Hippocampal formation (tissue), 2 donors: ENCODE measurements around the gene CNN2.

ENCODE experiments used
- DNase-seq, 2 donors: peaks; one replicate each; lab custom pipeline; 2025; lab: John Stamatoyannopoulos, UW

Gene CNN2

DNA sequence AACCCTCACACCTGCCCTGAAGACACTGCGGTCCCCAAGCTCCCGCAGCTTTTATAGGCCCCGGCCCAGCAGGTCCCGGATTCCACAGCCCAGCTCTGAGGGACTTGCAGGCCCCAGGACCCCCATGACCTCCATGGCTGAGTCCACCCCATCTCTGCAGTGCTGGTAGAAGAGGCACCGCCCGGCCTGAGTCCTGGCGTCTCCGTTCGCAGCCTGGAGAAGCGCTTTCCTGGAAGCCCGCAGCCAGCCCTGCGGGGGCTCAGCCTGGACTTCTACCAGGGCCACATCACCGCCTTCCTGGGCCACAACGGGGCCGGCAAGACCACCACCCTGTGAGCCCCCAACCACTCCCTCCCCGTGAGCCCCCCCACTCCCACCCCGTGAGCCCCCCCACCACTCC, 22.7 kb downstream of the CNN2 start:
- no peak for DNase-seq

DNA sequence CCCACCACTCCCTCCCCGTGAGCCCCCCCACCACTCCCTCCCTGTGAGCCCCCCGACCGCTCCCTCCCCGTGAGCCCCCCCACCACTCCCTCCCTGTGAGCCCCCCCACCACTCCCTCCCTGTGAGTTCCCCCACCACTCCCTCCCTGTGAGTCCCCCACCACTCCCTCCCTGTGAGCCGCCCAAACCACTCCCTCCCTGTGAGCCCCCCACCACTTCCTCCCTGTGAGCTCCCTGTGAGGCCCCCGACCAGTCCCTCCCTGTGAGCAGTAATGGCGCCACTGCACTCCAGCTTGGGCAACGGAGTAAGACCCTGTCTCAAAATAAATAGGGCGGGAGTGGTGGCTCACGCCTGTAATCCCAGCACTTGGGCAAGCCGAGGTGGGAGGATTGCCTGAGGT, 23.4 kb downstream of the CNN2 start:
- DNase-seq: no peak

DNA sequence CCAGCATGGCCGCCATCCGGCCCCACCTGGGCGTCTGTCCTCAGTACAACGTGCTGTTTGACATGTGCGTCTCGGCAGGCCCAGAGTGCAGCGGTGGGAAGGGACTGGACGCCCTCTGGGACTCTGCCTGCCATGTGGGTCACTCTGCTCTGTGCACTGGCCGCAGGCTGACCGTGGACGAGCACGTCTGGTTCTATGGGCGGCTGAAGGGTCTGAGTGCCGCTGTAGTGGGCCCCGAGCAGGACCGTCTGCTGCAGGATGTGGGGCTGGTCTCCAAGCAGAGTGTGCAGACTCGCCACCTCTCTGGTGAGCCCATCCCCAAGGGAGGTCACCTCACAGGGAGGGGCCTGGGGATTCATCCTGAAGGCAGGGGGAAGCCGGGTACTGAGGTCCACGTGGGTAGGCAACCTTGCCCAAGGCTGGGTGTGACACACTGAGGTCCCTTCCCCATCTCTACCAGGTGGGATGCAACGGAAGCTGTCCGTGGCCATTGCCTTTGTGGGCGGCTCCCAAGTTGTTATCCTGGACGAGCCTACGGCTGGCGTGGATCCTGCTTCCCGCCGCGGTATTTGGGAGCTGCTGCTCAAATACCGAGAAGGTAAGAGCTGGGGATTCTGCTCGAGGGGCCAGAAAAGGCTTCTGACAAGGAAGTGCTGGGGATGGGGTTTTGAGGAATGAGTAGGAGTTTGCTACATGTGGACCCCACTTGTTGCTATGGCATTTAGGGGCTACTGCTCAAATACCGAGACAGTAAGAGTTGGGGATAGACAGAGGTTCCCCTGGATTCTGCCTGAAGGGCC, 24.8 kb downstream of the CNN2 start:
- no peak for DNase-seq

DNA sequence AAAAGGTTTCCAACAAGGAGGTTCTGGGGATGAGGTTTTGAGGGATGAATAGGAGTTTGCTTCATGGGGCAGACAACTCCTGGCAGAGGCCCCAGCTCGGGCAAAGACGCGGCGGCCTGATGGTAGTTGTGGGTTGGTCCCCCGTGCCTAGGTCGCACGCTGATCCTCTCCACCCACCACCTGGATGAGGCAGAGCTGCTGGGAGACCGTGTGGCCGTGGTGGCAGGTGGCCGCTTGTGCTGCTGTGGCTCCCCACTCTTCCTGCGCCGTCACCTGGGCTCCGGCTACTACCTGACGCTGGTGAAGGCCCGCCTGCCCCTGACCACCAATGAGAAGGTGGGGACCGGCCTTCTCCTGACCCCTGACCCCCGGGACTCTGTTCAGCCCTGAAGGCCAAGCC, 25.4 kb downstream of the CNN2 start:
- no peak for DNase-seq

DNA sequence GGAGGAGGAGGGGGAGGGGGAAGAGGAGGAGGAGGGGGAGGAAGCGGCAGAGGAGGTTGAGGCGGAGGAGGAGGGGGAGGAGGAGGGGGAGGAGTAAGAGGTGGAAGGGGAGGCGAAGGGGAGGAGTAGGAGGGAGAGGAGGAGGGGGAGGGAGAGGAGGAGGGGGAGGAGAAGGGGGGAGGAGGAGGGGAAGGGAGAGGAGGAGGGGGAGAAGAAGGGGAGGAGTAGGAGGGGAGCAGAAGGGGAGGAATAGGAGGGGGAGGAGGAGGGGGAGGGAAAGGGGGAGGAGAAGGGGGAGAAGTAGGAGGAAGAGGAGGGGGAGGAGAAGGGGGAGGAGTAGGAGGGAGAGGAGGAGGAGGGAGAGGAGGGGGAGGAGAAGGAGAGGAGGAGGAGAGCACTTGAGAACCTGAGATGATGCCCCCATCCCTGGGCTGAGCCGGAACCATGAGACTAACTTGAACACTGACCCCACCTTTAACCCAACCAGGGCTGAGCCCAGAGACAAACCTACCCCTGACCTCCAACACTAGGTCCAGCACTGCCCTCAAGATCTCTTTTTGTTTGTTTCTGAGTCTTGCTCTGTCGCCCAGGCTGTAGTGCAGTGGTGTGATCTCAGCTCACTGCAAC, 26.1 kb downstream of the CNN2 start:
- no peak for DNase-seq

DNA sequence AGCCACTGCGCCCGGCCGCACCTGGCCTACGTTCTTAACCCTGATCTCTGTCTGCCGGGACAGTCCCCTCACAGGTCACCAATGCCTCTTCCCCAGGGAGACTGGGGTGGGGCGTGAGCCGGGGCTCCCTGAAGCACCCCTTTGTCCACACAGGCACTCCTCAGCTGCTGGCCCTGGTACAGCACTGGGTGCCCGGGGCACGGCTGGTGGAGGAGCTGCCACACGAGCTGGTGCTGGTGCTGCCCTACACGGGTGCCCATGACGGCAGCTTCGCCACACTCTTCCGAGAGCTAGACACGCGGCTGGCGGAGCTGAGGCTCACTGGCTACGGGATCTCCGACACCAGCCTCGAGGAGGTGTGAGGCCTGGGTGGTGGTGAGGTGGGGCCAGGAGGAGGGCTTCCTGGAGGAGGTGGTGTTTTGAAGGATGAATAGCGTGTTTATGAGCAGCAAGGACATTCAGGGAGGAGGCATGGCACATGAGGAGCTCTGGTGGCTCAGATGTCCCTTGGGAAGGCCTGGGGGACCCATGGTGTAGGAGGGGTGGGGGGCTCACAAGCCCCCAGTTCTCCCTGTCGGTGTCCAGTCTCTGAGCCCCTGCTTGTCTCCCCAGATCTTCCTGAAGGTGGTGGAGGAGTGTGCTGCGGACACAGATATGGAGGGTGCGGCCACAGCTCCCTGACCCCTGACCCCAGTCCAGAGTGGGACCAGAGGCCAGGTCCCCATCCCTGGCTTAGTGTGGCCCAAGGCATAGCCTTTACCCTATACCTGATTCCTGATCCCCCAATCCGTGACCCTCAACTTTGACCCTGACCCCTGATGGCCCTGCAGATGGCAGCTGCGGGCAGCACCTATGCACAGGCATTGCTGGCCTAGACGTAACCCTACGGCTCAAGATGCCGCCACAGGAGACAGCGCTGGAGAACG, 27.0 kb downstream of the CNN2 start:
- no peak for DNase-seq

DNA sequence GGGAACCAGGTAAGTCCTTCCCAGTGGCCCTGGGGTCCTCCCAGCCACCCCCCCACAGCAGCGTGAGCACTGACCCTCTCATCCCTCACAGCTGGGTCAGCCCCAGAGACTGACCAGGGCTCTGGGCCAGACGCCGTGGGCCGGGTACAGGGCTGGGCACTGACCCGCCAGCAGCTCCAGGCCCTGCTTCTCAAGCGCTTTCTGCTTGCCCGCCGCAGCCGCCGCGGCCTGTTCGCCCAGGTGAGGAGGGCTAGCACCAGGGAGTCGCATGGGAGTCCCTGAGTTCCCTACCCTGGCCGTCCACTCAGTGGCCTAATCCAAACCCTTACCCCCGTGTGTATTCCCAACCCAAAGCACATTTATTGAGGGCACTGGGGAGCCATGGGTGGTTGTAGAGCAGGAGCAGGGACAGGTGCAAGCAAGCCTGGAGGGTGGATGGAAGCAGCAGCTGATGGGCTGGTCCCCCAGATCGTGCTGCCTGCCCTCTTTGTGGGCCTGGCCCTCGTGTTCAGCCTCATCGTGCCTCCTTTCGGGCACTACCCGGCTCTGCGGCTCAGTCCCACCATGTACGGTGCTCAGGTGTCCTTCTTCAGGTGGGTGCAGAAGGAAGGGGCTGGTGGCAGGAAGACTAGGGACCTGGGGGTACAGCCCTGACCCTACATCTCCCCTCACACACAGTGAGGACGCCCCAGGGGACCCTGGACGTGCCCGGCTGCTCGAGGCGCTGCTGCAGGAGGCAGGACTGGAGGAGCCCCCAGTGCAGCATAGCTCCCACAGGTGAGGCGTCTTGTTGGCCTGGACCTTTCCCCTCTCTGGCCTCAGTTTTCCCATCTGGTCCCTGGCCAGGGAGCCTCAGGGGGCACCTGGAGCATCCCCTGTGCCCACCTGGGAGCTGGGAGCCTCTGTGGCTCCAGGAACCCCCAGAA, 28.0 kb downstream of the CNN2 start:
- DNase-seq: no peak

DNA sequence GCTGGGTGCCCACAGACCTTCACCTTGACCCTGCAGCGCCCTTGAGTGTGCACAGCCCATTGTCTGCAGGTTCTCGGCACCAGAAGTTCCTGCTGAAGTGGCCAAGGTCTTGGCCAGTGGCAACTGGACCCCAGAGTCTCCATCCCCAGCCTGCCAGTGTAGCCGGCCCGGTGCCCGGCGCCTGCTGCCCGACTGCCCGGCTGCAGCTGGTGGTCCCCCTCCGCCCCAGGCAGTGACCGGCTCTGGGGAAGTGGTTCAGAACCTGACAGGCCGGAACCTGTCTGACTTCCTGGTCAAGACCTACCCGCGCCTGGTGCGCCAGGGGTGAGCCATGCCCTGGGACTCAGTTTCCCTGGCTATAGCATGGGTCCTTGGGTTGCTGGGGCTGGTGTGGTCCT, 28.6 kb downstream of the CNN2 start:
- no peak for DNase-seq

DNA sequence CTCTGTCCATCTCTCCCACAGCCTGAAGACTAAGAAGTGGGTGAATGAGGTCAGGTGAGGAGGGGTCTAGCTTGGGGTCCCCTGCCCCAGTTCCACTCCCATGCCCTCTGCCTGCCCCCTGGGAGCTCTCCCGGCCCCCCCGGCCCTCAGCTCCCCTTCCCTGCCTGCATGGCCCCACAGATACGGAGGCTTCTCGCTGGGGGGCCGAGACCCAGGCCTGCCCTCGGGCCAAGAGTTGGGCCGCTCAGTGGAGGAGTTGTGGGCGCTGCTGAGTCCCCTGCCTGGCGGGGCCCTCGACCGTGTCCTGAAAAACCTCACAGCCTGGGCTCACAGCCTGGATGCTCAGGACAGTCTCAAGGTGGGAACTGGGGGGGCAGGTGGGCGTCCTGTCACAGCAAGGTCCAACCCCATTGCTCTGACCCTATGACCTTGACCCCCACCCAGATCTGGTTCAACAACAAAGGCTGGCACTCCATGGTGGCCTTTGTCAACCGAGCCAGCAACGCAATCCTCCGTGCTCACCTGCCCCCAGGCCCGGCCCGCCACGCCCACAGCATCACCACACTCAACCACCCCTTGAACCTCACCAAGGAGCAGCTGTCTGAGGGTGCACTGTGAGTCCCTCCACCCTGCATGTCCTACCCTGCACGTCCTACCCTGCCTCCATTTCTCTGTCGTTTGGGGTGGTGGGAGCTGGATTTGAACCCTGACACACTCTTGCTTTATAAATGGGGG, 29.6 kb downstream of the CNN2 start:
- DNase-seq: no peak

DNA sequence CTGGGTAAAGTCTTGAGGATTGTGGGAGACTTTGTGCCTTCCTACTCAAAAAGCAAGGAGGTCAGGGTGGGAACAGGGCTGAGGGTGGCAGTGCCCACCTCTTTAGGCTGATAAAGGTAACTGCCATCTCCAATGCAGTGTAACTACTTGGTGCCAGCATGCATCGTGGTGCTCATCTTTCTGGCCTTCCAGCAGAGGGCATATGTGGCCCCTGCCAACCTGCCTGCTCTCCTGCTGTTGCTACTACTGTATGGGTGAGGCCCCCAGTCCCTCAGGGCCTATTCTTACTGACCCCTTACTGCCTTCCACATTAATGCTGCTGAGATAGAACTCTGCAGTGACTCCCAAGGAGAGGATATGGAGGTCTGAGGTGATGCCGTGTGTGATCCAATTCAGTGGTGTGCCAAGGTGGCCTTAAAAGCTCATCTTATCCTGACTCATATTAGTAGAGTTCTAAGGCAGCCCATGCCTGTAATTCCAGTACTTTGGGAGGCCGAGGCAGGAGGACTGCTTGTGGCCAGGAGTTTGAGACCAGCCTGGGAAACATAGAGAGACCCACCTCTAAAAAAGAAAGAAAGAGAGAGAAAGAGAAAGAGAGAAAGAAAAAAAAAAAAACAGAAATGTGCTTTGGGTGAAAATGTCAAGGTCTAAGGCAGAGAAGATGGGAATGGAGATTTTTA, 30.9 kb downstream of the CNN2 start:
- DNase-seq: no peak

DNA sequence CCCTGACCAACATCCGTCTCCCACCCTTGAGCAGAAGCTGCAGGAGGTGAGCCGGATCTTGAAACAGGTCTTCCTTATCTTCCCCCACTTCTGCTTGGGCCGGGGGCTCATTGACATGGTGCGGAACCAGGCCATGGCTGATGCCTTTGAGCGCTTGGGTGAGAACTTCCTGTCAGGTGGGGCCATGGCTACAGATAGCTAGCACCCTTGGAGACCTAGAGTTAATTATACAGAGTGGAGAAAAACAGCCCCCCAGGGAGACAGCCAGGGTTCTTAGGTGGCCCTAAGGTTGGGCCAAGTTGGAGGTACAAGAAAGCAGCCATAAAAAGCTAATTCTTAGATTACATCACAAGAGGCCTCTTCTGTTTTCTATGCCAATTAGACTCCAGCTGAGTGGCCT, 31.7 kb downstream of the CNN2 start:
- DNase-seq: no peak

DNA sequence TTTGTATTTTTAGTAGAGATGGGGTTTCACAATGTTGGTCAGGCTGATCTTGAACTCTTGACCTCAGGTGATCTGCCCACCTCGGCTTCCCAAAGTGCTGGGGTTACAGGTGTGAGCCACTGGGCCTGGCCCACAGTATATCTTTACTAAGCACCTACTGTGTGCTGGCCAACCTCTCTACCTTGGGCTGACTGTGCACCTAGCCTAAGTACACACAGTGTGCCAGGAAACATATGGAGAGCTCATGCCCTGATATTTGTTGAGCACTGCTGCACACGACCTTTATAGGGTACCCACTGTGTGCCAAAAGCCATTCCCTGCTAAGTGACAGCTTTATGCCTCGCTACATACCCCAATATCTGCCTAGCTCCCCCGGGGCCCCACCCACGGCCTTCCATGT, 34.3 kb downstream of the CNN2 start:
- DNase-seq: no peak

DNA sequence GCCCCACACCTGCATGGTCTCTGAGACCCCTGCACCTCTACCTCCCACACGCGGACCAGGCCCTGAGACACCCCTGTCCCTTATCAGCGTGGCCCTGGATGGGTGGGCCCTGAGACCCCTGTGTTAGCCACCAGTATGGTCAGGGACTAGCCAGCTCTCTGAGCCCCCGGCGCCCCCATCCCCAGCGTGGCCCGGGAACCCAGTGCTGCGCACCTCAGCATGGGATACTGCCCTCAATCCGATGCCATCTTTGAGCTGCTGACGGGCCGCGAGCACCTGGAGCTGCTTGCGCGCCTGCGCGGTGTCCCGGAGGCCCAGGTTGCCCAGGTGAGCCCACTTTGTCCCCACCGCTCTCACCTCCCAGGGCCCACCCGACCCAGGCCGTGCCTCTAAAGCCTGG, 35.6 kb downstream of the CNN2 start:
- no peak for DNase-seq

DNA sequence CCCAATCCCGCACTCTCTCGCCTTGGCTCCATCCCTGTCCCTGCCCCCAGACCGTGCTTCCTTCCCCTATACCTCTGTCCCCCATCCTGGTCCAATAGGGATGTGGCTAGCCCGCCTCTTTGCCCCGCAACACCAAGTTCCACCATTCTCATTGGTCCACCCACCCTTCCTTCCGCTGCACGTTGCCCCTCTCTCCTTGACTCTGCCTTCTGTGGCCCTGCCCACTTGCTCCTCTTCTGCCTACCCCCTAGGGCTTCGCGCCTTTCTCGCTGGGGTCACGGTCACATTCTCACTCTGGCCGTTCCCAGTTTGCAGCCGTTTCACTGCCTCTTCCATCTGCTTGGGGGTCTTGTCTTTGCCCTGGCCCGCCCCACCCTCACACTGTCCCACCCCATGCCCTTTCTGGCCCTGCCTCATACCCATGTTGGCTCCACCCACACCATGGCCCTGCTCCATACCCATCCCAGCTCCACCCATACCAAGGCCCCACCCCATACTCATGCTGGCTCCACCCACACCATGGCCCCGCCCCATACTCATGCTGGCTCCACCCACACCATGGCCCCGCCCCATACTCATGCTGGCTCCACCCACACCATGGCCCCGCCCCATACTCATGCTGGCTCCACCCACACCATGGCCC, 36.1 kb downstream of the CNN2 start:
- no peak for DNase-seq

DNA sequence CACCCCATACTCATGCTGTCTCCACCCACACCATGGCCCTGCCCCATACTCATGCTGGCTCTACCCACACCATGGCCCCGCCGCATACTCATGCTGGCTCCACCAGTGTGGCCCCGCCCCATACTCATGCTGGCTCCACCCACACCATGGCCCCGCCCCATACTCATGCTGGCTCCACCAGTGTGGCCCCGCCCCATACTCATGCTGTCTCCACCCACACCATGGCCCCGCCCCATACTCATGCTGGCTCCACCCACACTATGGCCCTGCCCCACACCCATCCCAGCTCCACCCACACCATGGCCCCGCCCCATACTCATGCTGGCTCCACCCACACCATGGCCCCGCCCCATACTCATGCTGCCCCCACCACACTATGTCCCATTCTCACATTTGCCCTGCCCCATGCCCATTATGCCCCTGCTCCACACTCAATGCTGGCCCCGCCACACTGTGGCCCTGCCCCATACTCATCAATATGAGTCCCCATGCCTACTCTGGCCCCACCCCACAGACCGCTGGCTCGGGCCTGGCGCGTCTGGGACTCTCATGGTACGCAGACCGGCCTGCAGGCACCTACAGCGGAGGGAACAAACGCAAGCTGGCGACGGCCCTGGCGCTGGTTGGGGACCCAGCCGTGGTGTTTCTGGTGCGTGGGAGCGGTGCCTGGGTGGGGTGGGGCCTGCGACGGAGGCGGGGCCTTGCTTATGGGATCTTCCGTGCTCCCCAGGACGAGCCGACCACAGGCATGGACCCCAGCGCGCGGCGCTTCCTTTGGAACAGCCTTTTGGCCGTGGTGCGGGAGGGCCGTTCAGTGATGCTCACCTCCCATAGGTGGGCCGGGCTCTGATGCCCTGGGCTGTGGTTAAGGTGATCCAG, 36.9 kb downstream of the CNN2 start:
- DNase-seq: no peak

DNA sequence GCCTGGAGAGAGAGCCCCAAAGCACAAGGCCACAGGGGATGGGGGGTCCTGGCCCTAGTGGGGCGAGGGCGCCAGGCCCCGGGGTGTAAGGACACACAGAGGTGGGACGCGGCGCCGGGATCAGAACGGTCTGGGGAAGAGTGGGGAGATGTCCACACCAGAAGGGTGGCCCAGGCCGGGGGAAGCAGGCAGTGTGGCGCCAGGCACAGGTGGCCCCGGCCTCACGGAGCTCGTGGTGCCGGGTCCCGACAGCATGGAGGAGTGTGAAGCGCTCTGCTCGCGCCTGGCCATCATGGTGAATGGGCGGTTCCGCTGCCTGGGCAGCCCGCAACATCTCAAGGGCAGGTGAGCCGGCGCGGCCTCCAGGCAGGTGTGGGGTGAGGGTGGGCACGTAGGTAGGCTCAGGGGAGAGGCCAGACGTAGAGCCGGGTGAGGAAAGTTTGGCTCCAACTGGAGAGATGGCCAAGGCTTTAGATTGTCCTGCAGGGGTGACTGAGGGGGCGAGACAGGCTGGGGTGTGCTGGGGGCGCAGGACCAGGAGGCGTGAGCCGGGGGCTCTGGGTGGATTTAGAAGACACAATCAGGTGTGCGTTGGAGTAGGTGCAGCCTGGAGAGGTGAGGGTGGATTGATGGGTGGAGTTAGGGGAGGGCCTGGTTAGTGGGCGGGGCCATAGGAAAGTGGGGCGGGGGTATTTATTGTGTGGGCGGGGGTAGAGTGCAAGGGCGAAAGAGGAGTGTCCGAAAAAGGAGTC, 37.7 kb downstream of the CNN2 start:
- DNase-seq: no peak

DNA sequence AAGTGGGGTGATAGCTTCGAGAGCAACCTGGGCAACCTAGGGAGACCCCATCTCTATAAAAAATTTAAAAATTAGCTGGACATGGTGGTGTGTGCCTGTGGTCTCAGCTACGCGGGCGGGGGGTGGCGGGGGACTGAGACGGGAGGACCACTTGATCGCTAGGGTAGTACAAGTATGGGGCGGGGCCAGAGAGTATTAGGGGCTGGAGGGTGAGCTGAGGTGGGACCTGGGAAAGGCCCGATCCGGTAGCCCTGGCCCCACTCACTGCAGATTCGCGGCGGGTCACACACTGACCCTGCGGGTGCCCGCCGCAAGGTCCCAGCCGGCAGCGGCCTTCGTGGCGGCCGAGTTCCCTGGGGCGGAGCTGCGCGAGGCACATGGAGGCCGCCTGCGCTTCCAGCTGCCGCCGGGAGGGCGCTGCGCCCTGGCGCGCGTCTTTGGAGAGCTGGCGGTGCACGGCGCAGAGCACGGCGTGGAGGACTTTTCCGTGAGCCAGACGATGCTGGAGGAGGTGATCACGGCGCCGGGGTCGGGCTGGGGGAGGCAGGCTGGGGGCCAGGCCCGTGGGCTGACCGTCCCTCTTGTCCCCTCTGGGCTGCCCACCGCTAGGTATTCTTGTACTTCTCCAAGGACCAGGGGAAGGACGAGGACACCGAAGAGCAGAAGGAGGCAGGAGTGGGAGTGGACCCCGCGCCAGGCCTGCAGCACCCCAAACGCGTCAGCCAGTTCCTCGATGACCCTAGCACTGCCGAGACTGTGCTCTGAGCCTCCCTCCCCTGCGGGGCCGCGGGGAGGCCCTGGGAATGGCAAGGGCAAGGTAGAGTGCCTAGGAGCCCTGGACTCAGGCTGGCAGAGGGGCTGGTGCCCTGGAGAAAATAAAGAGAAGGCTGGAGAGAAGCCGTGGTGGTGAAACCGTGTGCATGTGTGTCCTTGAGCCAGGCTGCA, 38.5 kb downstream of the CNN2 start:
- DNase-seq: no peak
